ENCODE data around the gene SLC9A5.

Gene SLC9A5, protein sequence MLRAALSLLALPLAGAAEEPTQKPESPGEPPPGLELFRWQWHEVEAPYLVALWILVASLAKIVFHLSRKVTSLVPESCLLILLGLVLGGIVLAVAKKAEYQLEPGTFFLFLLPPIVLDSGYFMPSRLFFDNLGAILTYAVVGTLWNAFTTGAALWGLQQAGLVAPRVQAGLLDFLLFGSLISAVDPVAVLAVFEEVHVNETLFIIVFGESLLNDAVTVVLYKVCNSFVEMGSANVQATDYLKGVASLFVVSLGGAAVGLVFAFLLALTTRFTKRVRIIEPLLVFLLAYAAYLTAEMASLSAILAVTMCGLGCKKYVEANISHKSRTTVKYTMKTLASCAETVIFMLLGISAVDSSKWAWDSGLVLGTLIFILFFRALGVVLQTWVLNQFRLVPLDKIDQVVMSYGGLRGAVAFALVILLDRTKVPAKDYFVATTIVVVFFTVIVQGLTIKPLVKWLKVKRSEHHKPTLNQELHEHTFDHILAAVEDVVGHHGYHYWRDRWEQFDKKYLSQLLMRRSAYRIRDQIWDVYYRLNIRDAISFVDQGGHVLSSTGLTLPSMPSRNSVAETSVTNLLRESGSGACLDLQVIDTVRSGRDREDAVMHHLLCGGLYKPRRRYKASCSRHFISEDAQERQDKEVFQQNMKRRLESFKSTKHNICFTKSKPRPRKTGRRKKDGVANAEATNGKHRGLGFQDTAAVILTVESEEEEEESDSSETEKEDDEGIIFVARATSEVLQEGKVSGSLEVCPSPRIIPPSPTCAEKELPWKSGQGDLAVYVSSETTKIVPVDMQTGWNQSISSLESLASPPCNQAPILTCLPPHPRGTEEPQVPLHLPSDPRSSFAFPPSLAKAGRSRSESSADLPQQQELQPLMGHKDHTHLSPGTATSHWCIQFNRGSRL

DNA sequence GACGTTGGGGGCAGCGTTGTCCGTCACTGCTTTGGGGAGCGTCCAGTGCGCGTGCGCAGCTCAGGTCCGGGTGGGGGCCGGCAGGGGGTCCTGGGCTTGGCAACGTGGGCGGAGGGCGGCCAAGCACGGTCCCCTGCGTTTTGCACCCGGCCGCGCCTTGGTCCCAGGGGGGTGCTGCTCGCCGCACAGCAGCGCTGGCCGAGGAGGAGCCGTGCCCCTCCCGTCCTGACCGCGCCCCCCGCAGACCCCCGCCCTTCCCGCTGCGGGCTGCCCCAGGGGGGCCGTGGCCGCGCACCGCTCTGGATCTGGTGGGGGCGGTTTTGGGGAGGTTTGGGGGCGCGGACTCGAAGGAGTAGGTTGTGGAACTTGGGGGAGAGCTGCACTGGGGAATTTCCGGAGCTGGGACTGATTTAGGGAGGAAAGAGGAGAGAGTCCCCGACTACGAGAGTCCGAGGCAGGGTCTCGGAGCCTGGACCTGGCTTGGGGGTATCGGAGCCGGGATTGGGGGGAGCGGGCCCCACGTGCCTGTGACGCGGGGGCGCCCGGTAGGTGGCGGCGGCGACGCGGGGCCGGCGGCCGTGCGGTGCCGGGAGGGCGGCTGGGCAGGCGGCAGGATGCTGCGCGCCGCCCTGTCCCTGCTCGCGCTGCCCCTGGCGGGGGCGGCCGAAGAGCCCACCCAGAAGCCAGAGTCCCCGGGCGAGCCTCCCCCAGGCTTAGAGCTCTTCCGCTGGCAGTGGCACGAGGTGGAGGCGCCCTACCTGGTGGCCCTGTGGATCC, at the start of gene SLC9A5:
Gene SLC9A5, plus strand, starts transcription at position 579 of the 777 bp plus-strand sequence. Its CDS starts 36 bp downstream, at position 615.
- no peak for DNase-seq

DNA sequence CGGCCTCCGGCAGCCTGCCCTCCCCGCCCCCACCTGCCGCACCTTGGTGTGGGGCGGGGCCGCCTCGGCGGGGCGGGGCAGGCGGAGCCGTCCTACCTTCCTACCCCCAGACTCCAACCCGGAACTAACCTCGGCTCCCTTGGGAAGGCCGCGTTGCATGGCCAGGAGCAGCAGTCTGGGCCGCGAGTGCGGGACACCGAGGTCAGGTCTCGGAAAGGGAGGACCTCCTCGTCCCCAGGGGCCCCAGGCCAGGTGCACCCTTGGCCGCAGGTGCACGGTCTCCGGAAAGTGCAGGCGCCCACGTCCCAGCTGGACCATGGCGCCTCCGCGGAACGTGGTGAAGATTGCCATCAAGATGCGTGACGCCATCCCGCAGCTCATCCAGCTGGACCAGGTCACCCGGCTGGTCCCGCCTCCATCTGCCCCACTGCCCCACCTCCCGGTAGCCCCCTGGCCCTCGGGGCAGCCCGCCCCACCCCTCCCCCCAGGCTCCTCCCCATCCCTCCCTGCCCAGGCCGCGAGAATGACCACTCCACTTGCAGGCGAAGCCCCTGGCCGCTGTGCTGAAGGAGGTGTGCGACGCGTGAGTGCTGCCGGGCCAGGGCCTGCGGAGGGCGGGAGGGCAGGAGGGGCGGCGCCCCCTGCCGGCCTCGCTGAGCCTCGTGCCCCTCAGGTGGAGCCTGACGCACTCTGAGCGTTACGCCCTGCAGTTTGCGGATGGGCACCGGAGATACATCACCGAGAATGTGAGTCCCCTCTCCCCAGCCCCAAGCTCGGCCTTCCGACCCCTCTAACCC, 49.6 kb upstream of the SLC9A5 start, which contains the start of gene ELMO3:
Gene ELMO3, plus strand, starts transcription at position 121 of the 797 bp plus-strand sequence. Its CDS starts 196 bp downstream, at position 317.
- DNase-seq: no peak

DNA sequence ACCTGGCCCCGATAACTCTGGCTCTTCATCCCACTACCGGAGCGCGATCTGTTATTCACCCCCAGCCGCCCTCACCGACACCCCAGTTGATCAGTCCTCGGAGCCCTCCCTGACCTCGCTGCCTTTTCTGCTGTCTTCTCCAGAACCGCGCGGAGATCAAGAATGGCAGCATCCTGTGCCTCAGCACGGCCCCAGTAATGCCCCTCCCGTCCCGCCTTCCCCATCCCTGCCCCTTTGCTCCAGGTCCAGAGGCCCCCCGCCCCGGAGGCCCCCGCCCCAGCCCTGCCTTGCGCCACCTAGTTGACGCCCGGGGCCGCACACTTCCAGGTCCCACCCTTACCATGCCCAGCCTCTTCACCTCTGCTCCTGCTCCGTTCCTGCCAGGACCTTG, 49.0 kb upstream of the SLC9A5 start:
- no peak for DNase-seq

GRCh38 chr16:67200491-67200890, 48.3 kb upstream of the SLC9A5 start:
- no peak for DNase-seq

GRCh38 chr16:67201411-67202345, 47.1 kb upstream of the SLC9A5 start:
- DNase-seq: no peak

- DNase-seq: no peak
Observed at GRCh38 chr16:67202426-67202825, 46.4 kb upstream of the SLC9A5 start.

DNA sequence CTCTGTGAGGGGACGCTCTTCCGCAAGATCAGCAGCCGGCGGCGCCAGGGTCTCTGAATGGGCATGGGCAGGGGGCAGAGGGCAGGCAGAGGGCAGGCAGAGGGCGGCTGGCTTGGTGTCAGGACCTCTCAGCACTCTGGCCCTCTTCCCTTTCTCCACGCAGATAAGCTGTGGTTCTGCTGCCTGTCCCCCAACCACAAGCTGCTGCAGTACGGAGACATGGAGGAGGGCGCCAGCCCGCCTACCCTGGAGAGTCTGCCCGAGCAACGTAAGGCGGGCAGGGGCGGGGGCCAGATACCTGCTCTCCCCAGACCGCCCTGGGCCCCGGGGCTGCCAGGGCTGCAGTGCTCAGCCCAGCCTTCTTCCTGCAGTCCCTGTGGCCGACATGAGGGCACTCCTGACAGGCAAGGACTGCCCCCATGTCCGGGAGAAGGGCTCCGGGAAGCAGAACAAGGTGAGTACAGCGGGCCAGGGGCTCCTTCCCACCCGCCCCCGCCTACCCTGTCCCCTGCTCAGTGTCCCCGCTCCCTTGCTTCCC, 45.8 kb upstream of the SLC9A5 start:
- DNase-seq: no peak

DNA sequence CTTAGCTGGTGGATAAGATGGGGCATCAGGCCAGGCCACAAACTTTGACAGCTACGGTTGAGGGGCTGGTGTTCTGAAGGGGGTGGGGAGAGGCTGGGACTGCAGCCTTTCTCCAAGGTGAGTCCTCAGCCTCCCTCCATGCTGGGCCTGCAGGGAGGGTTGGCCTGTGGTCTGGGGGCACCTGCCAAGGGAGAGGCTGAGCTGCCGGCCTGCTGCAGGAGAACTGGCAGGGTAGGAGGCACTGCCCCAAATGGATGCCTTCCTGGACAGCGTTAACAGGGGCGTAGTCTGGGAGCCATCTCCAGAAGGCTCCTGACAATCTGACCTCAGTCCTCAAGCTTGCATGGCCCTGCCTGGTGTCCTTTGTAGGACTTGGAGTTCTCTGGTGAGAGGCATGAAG, 44.7 kb upstream of the SLC9A5 start:
- DNase-seq: no peak

DNA sequence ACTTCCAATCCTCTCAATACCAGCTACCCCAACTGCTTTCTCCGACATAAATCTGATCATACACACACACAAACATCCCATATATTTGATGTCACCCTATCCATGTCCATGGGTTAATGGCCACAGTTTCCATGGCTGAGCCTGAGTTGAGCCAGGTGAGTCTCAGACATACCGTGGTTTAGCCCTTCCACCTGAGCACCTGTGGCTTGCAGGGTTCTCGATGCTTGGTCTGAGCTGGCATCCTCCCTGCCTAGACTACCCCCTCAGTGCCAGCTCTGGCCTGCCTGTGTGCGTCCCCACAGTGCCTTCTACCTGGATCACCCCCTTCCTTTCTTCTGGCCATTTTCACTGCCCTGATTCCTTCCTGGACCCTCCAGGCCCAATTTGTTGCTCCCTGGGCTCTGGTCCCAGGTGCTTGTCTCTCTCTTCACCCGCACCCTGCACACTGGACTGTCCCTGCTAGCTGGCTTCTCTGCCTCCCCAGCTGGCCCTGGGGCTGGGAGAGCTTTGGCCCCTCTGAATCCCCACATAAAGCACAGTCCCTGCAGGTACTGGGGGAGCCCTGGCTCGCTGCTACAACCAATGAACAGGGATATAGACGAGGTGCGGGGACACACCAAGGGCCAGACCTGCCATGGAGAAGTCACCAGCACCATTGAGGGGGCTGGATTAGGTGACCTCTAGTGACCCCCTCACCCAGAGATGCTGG, 42.5 kb upstream of the SLC9A5 start:
- no peak for DNase-seq

DNA sequence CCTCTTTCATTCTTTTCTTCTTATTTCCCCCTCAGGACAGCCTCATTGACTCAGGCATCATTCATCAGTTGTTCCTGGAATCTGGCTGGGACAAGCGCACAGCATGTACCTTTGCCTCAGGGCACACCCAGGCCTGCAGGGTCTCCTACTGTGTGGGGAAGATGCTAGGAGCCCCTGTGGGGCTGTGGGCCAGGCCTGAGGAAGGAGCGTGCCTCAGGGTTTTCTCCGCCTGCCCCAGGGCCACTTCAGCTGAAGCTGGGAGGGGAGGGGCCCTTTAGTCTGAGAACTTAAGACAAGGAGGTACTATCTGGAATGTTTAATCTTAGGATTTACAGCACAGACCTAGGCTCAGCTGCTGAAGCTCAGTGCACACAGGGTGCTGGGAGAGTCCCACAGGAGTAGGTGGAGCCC, 41.9 kb upstream of the SLC9A5 start:
- no peak for DNase-seq

GRCh38 chr16:67207249-67208091, 41.3 kb upstream of the SLC9A5 start:
- DNase-seq: no peak

- no peak for DNase-seq
Observed at GRCh38 chr16:67208154-67208896, 40.5 kb upstream of the SLC9A5 start.

DNA sequence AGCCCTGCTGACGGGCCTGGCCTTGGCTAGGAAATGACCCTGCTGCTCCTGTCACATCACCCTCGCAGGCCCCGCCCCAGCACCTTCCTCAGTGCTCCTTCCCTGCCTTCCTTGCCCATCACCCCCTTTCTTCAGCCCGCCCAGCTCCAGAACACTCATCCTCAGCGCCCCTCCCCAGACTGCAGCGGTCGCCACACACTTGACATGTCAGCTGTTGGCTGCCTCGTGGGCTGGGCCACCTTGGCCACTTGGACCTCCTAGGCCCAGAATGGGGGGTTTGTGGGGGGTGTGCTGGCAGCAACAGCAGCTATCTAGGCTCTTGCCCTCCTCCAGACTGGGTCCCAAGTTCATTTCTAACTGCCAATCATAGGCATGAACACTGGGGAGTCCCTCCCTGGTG, 39.2 kb upstream of the SLC9A5 start:
- DNase-seq: no peak

DNA sequence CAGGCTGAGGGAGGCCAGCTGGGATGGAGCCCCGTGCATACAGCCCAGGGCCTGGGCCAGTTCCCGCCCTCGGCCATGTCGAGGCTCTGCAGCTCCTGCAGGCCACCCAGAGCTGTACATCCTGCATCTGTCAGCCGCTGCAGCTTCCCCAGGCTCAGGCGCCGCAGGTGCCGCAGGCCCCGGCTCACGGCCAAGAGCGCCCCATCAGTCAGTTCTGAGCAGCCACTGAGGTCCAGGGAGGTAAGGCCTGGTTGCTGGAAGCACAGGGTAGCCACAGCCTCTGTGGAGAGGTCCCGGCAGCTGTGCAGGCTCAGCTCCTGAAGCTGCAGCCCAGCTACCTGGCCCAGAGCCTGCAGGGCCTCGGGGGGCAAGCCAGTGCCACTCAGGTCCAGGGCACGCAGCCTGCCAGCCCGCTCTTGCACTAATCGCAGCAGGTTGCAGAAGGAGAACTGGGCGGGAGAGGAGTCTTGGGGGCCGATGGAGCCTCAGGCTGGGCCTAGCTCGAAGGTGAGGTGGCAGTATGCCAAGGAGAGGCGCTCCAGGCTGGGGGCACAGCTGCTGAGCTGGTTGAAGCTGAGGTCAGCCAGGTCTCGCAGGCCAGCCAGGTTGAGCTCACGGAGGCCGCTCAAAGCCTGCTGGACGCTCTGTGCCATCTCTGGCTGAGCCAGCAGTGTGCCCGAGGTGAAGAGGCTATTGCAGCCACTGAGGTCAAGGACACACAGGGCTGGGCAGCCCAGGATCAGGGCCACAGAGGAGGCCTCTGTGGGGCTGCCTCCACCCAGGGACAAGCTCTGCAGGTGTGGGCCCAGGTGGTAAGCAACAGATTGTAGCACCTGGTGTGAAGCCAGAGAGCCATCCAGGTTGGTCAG, 38.5 kb upstream of the SLC9A5 start:
- DNase-seq: no peak

- no peak for DNase-seq
Observed at GRCh38 chr16:67211674-67212073, 37.1 kb upstream of the SLC9A5 start.

DNA sequence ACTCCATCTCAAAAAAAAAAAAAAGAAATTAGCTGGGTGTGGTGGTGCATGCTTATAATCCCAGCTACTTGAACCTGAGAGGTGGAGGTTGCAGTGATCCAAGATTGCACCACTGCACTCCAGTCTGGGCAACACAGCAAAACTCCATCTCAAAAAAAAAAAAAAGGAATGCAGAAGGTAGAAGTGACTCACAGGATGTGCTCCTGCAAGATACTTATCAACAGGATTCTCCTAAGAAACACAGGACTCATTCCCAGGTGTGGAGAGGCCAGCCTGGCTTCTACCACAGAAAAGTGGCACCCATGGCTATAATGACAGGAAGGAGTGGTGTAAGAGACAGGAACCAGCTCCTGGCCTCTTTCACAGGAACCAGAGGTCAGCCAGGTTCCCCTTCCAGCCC, 36.0 kb upstream of the SLC9A5 start:
- no peak for DNase-seq
